HG02840 (cell line): ENCODE data around the gene KRT72.

Source experiments
- ATAC-seq: cut with Tn5 transposase; IDR thresholded peaks from one replicate; pipeline ENCODE4 v1.9.1; 2021; ENCODE audit warnings: mild to moderate bottlenecking, moderate library complexity, moderate number of reproducible peaks; ENCODE audit not compliant: unreplicated experiment, low FRiP score

KRT72 gene

GRCh38 chr12:52581481-52581880 lies 19.8 kb downstream of the KRT72 start:
- ATAC-seq = no peak

- ATAC-seq = no peak
Observed at GRCh38 chr12:52581066-52581465, 20.2 kb downstream of the KRT72 start.

GRCh38 chr12:52580496-52580895 lies 20.8 kb downstream of the KRT72 start:
- no peak for ATAC-seq

- no peak for ATAC-seq
Observed at GRCh38 chr12:52579468-52580465, 21.5 kb downstream of the KRT72 start.

- no peak for ATAC-seq
Observed at GRCh38 chr12:52578469-52578868, 22.8 kb downstream of the KRT72 start.

- no peak for ATAC-seq
Observed at GRCh38 chr12:52577316-52577715, 23.9 kb downstream of the KRT72 start.

GRCh38 chr12:52575948-52576347 lies 25.3 kb downstream of the KRT72 start:
- no peak for ATAC-seq

GRCh38 chr12:52575256-52575655 lies 26.0 kb downstream of the KRT72 start:
- ATAC-seq = no peak

- ATAC-seq = no peak
Observed at GRCh38 chr12:52573743-52574142, 27.5 kb downstream of the KRT72 start, which contains the start of gene KRT74. KRT74 (minus strand) TSS chr12:52573843; CDS start chr12:52573777, 66 bp downstream.

- no peak for ATAC-seq
Observed at GRCh38 chr12:52573306-52573705, 28.0 kb downstream of the KRT72 start.

- no peak for ATAC-seq
Observed at GRCh38 chr12:52570511-52570910, 30.8 kb downstream of the KRT72 start.

GRCh38 chr12:52568111-52568510 lies 33.2 kb downstream of the KRT72 start:
- no peak for ATAC-seq

GRCh38 chr12:52566847-52567291 lies 34.4 kb downstream of the KRT72 start:
- ATAC-seq = no peak

- ATAC-seq = no peak
Observed at GRCh38 chr12:52564582-52564981, 36.7 kb downstream of the KRT72 start.

- no peak for ATAC-seq
Observed at GRCh38 chr12:52561880-52562449, 39.3 kb downstream of the KRT72 start.

- ATAC-seq = no peak
Observed at GRCh38 chr12:52559979-52560378, 41.3 kb downstream of the KRT72 start.

- no peak for ATAC-seq
Observed at GRCh38 chr12:52558781-52559445, 42.4 kb downstream of the KRT72 start.

- ATAC-seq = no peak
Observed at GRCh38 chr12:52557476-52557875, 43.8 kb downstream of the KRT72 start.

GRCh38 chr12:52555577-52555976 lies 45.7 kb downstream of the KRT72 start:
- no peak for ATAC-seq

- ATAC-seq = no peak
Observed at GRCh38 chr12:52552681-52553195, 48.5 kb downstream of the KRT72 start, which contains the start of gene KRT71. KRT71 (minus strand) TSS chr12:52553145; CDS start chr12:52553077, 68 bp downstream.

GRCh38 chr12:52552055-52552454 lies 49.2 kb downstream of the KRT72 start:
- no peak for ATAC-seq
